ENCODE data around the gene OR5L2.

DNA sequence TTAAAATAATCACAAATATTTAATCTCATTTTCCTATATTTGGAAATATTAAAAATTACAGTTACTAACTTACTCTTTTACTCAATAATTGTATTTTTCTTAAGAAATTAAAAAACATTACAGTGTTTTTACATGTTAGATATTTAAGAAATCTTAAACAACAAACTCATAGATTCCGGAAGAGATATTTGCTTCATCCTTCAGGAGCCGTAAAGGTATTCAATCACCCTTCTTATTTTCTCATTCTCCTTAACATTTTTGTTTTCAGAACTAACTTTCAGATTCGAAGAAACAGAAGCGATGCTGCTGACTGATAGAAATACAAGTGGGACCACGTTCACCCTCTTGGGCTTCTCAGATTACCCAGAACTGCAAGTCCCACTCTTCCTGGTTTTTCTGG lies 7.7 kb upstream of the OR5L2 start, which contains the start of gene OR5D18:
- TF ChIP-seq, protein P1, sequence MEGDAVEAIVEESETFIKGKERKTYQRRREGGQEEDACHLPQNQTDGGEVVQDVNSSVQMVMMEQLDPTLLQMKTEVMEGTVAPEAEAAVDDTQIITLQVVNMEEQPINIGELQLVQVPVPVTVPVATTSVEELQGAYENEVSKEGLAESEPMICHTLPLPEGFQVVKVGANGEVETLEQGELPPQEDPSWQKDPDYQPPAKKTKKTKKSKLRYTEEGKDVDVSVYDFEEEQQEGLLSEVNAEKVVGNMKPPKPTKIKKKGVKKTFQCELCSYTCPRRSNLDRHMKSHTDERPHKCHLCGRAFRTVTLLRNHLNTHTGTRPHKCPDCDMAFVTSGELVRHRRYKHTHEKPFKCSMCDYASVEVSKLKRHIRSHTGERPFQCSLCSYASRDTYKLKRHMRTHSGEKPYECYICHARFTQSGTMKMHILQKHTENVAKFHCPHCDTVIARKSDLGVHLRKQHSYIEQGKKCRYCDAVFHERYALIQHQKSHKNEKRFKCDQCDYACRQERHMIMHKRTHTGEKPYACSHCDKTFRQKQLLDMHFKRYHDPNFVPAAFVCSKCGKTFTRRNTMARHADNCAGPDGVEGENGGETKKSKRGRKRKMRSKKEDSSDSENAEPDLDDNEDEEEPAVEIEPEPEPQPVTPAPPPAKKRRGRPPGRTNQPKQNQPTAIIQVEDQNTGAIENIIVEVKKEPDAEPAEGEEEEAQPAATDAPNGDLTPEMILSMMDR (IDR thresholded peaks at IDR 0.05), result no peak
- no peak for TF ChIP-seq POLR2A (IDR thresholded peaks at IDR 0.05)

All from uterus (tissue), 2 donors.